Activated CD4-positive, alpha-beta T cell treated with anti-CD3 and anti-CD28 coated beads, Interleukin-2, amount 10 ng/mL, durations not matched to agents 7 days and 5 days (primary cell): Measurements from ENCODE around the gene SDSL. TPM values are rescaled to one million over a fixed set of nuclear protein-coding genes. Genes with fewer than 3 reads are reported as not detected.

Experiments used
- CTCF ChIA-PET: fragments of 350-600 bp; sonication (Branson Sonifier 250); formaldehyde crosslinking; loops from one replicate; lab custom pipeline; 2021; ENCODE audit warnings: antibody characterized with exemption; lab: Charles Lee
- POLR2A ChIA-PET: fragments of 350-600 bp; sonication (Branson Sonifier 250); formaldehyde crosslinking; loops from one replicate; lab custom pipeline; 2021; ENCODE audit warnings: antibody characterized with exemption; lab: Charles Lee
- DNase-seq: peaks from one replicate; pipeline ENCODE4 v3.0.0-alpha.2; 2020
- H3K27ac Mint-ChIP-seq: one replicate; pipeline ENCODE4 v1.8.0; 2021; ENCODE audit warnings: mild to moderate bottlenecking, moderate library complexity, mixed read lengths
- H3K27me3 Mint-ChIP-seq: one replicate; pipeline ENCODE4 v1.8.0; 2021; ENCODE audit warnings: mixed read lengths
- H3K36me3 Mint-ChIP-seq: one replicate; pipeline ENCODE4 v1.8.0; 2021; ENCODE audit warnings: low read depth, mixed read lengths
- H3K4me1 Mint-ChIP-seq: one replicate; pipeline ENCODE4 v1.8.0; 2021; ENCODE audit warnings: mixed read lengths
- H3K4me3 Mint-ChIP-seq: one replicate; pipeline ENCODE4 v1.8.0; 2021; ENCODE audit warnings: mild to moderate bottlenecking, moderate library complexity, mixed read lengths
- H3K9me3 Mint-ChIP-seq: one replicate; pipeline ENCODE4 v1.8.0; 2021; ENCODE audit warnings: mixed read lengths
- total RNA-seq, 2 experiments: library from RNA; stranded (reverse); gene quantifications; one replicate each; pipeline ENCODE4 v1.2.3, GENCODE V29; 2021

SDSL gene
- total RNA-seq, 2 experiments from 2014 or later, result 3.6 to 4.5 TPM

- no peaks in the 10 kb centered on the region for H3K9me3 Mint-ChIP-seq
- ChIA-PET CTCF (no interaction called here), POLR2A (no interaction called here)
- H3K36me3 Mint-ChIP-seq, result no peaks in the 10 kb centered on the region
- H3K27ac Mint-ChIP-seq, result no peak overlapping the region
- H3K4me1 Mint-ChIP-seq, result no peaks in the 10 kb centered on the region
- H3K4me3 Mint-ChIP-seq, result no peak overlapping the region
- no peaks in the 10 kb centered on the region for H3K27me3 Mint-ChIP-seq
- no peak for DNase-seq
Measured at GRCh38 chr12:113436586-113436985, 14.4 kb downstream of the SDSL start.

- H3K27ac Mint-ChIP-seq, result no peak overlapping the region
- no peaks in the 10 kb centered on the region for H3K4me1 Mint-ChIP-seq
- no peak overlapping the region for H3K4me3 Mint-ChIP-seq
- H3K27me3 Mint-ChIP-seq, result no peaks in the 10 kb centered on the region
- no peaks in the 10 kb centered on the region for H3K36me3 Mint-ChIP-seq
- ChIA-PET POLR2A (no interaction called here), CTCF (no interaction called here)
- no peaks in the 10 kb centered on the region for H3K9me3 Mint-ChIP-seq
- no peak for DNase-seq
Measured at GRCh38 chr12:113436993-113437728, 15.0 kb downstream of the SDSL start.

DNA sequence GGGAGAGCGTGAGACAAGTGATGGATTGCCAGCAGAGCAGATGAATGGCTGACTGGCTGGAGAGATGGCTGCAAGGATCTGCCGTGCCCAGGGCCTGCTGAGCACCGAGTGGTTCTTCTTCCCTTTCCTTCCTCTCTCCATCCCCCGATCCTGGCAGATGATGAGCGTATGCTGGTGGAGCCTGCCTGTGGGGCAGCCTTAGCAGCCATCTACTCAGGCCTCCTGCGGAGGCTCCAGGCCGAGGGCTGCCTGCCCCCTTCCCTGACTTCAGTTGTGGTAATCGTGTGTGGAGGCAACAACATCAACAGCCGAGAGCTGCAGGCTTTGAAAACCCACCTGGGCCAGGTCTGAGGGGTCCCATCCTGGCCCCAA lies 15.5 kb downstream of the SDSL start:
- Mint-ChIP-seq H3K36me3 (no peaks in the 10 kb centered on the region), H3K27ac (no peak overlapping the region), H3K4me3 (no peak overlapping the region), H3K9me3 (no peaks in the 10 kb centered on the region), H3K27me3 (no peaks in the 10 kb centered on the region), H3K4me1 (no peaks in the 10 kb centered on the region)
- no peak for DNase-seq
- POLR2A ChIA-PET, result no interaction called here
- CTCF ChIA-PET, result no interaction called here

DNA sequence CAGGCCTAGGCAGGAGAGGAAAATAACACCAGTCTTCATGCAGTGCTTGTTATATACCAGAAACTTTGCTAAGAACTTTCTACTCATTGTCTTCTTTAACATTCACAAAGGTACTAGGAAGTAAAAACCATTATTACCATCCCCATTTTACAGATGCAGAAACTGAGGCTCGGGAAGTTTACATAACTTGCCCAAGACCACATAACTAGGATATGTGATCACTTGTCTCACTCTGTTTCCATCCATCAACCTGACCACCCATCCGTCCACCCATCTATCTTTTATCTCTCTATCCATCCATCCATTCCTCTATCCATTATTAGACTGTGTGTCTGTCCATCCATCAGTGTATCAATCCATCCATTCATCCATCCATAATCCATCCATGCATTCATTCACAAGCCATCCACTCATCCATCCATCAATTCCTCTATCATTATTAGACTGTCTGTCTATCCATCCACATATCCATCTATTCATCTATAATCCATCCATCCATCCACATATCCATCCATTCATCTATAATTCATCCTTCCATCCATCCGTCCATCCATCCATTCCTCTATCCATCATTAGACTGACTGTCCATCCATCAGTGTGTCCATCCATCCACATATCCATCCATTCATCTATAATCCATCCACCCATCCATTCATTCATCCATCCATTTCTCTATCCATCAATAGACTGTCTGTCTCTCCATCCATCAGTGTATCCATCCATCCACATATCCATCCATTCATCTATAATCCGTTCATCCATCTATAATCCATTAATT lies 16.5 kb downstream of the SDSL start:
- Mint-ChIP-seq H3K4me3 (no peak overlapping the region), H3K36me3 (no peaks in the 10 kb centered on the region), H3K27me3 (no peaks in the 10 kb centered on the region), H3K27ac (no peak overlapping the region), H3K4me1 (no peaks in the 10 kb centered on the region), H3K9me3 (no peaks in the 10 kb centered on the region)
- POLR2A ChIA-PET, result no interaction called here
- CTCF ChIA-PET, result no interaction called here
- DNase-seq, result no peak

GRCh38 chr12:113439301-113439597 lies 17.1 kb downstream of the SDSL start:
- no peaks in the 10 kb centered on the region for H3K36me3 Mint-ChIP-seq
- H3K27me3 Mint-ChIP-seq, result no peaks in the 10 kb centered on the region
- POLR2A ChIA-PET, result no interaction called here
- H3K4me1 Mint-ChIP-seq, result no peaks in the 10 kb centered on the region
- CTCF ChIA-PET, result no interaction called here
- H3K9me3 Mint-ChIP-seq, result no peaks in the 10 kb centered on the region
- no peak overlapping the region for H3K27ac Mint-ChIP-seq
- no peak for DNase-seq
- no peak overlapping the region for H3K4me3 Mint-ChIP-seq

- CTCF ChIA-PET, result no interaction called here
- POLR2A ChIA-PET, result no interaction called here
- no peaks in the 10 kb centered on the region for H3K4me1 Mint-ChIP-seq
- no peaks in the 10 kb centered on the region for H3K36me3 Mint-ChIP-seq
- no peak for DNase-seq
- no peaks in the 10 kb centered on the region for H3K27me3 Mint-ChIP-seq
- H3K4me3 Mint-ChIP-seq, result no peak overlapping the region
- H3K9me3 Mint-ChIP-seq, result no peaks in the 10 kb centered on the region
- H3K27ac Mint-ChIP-seq, result no peak overlapping the region
Measured at GRCh38 chr12:113439606-113440030, 17.4 kb downstream of the SDSL start.

- Mint-ChIP-seq H3K27ac (no peak overlapping the region), H3K27me3 (no peaks in the 10 kb centered on the region), H3K9me3 (peaks cover 3% of the 10 kb centered on the region), H3K4me1 (no peaks in the 10 kb centered on the region), H3K4me3 (no peak overlapping the region), H3K36me3 (no peaks in the 10 kb centered on the region)
- no peak for DNase-seq
- ChIA-PET CTCF (no interaction called here), POLR2A (no interaction called here)
Measured at GRCh38 chr12:113440336-113440735, 18.2 kb downstream of the SDSL start.

GRCh38 chr12:113440947-113441782 lies 19.0 kb downstream of the SDSL start:
- Mint-ChIP-seq H3K9me3 (peaks cover 7% of the 10 kb centered on the region), H3K4me3 (no peak overlapping the region), H3K27me3 (peaks cover 2% of the 10 kb centered on the region), H3K27ac (no peak overlapping the region), H3K36me3 (no peaks in the 10 kb centered on the region), H3K4me1 (no peaks in the 10 kb centered on the region)
- CTCF ChIA-PET, result interaction anchor here (0.6 kb wide), 1 partner anchor 129 kb away, joined by 3 read pairs; no protein-coding TSS in a partner anchor
- POLR2A ChIA-PET, result no interaction called here
- no peak for DNase-seq

DNA sequence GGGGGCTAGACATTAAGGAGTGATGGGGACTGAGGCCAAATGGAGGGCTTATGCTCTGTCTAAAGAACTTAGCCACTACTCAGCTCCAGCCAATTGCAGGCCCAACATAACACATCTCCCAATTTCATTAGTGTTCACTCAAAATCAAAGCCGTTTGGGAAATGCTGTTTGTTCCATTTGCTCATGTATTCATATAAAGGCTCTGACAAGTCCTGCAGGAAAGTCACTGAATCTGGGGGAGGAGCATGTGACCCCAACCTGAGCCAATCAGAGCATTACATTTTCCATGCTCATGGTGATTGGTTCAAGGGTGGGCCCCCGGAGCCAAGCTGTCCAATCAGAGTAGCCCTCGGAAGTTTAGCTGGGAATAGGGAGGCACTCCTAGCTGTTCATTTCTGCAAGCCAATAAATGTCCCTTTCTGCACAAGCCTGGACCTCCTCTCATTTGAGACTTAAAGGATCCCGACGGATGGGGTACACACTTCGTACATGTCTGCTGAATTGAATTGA lies 20.9 kb downstream of the SDSL start:
- ChIA-PET POLR2A (no interaction called here), CTCF (no interaction called here)
- no peak for DNase-seq
- Mint-ChIP-seq H3K9me3 (peaks cover 8% of the 10 kb centered on the region), H3K4me3 (no peak overlapping the region), H3K36me3 (no peaks in the 10 kb centered on the region), H3K27ac (no peak overlapping the region), H3K4me1 (no peaks in the 10 kb centered on the region), H3K27me3 (peaks cover 12% of the 10 kb centered on the region)

- no peak overlapping the region for H3K4me3 Mint-ChIP-seq
- H3K27ac Mint-ChIP-seq, result no peak overlapping the region
- peaks cover 8% of the 10 kb centered on the region for H3K9me3 Mint-ChIP-seq
- no peaks in the 10 kb centered on the region for H3K36me3 Mint-ChIP-seq
- ChIA-PET POLR2A (no interaction called here), CTCF (interaction anchor here (0.6 to 1.5 kb wide), 3 partner anchors 14 to 248 kb away, joined by 3 to 5 read pairs (median 5); no protein-coding TSS in a partner anchor)
- H3K27me3 Mint-ChIP-seq, result peaks cover 19% of the 10 kb centered on the region
- no peaks in the 10 kb centered on the region for H3K4me1 Mint-ChIP-seq
- no peak for DNase-seq
Measured at GRCh38 chr12:113445544-113446171, 23.5 kb downstream of the SDSL start.

DNA sequence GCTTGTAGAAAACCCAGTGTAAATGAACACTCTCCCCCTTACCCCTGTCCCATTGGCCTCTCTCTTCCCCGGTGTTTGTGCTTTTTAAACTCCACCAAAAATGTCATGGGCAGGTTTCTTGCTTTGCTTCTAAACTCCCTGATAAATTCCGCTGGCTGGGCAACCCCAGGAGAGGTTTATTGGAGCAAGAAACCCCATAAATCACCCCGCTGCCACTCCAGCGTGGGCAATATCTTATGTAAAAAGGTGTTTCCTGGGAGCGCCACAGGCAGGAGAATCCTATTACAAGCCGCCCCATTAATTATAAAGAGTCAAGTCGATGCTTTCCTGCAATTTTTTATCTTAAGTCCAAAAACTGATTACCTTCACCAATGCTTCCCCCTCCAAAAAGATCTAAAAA lies 26.7 kb downstream of the SDSL start:
- ChIA-PET CTCF (no interaction called here), POLR2A (no interaction called here)
- Mint-ChIP-seq H3K4me3 (no peak overlapping the region), H3K36me3 (no peaks in the 10 kb centered on the region), H3K27me3 (peaks cover 27% of the 10 kb centered on the region), H3K27ac (no peak overlapping the region), H3K9me3 (peaks cover 8% of the 10 kb centered on the region), H3K4me1 (no peaks in the 10 kb centered on the region)
- DNase-seq, result no peak

DNA sequence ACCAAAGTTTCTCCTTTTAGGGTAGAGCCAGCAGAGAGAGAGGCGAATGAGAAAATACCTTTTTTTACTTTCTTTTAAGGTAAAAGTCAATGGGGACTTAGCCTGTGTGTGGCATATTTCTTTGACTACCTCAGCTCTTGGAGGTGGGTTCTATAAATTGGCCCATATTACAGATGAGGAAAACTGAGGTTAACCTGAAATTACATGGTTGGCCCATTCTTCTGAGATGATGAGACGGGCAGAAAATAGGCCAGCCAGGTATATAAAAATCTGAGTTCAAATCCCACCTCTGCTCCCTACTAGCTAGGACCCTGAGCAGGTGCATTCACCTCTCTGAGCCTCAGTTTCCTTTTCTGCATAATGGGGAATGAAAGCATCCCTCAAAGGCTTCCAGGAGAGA lies 27.1 kb downstream of the SDSL start:
- no peak overlapping the region for H3K27ac Mint-ChIP-seq
- no peaks in the 10 kb centered on the region for H3K36me3 Mint-ChIP-seq
- H3K4me3 Mint-ChIP-seq, result no peak overlapping the region
- ChIA-PET POLR2A (no interaction called here), CTCF (interaction anchor here (0.6 kb wide), 1 partner anchor 61 kb away, joined by 3 read pairs; no protein-coding TSS in a partner anchor)
- peaks cover 27% of the 10 kb centered on the region for H3K27me3 Mint-ChIP-seq
- no peak for DNase-seq
- H3K4me1 Mint-ChIP-seq, result no peaks in the 10 kb centered on the region
- peaks cover 8% of the 10 kb centered on the region for H3K9me3 Mint-ChIP-seq
